ENCODE data around the gene IL16.

DNA sequence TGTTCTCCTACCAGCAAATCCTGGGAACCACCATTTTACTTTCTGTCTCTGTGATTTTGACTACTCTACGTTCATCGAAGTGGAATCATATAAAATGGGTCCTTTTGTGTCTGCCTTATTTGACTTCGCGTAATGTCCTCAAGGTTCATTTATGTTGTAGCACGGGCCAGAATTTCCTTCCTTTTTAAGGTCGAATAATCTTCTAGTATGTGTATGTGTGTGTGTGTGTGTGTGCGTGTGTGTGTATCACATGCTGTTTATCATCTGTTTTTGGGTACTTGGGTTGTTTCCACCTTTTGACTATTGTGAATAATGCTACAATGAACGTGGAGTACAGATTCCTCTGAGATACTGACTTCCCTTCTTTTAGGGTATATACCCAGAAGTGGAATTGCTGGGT is 91.9 kb downstream of the IL16 start:
- no peak for TF ChIP-seq POLR2A (IDR thresholded peaks at IDR 0.05)
- TF ChIP-seq, protein P1, sequence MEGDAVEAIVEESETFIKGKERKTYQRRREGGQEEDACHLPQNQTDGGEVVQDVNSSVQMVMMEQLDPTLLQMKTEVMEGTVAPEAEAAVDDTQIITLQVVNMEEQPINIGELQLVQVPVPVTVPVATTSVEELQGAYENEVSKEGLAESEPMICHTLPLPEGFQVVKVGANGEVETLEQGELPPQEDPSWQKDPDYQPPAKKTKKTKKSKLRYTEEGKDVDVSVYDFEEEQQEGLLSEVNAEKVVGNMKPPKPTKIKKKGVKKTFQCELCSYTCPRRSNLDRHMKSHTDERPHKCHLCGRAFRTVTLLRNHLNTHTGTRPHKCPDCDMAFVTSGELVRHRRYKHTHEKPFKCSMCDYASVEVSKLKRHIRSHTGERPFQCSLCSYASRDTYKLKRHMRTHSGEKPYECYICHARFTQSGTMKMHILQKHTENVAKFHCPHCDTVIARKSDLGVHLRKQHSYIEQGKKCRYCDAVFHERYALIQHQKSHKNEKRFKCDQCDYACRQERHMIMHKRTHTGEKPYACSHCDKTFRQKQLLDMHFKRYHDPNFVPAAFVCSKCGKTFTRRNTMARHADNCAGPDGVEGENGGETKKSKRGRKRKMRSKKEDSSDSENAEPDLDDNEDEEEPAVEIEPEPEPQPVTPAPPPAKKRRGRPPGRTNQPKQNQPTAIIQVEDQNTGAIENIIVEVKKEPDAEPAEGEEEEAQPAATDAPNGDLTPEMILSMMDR (IDR thresholded peaks at IDR 0.05), result no peak
